ENCODE measurements around the gene RAB17.

GRCh38 chr2:237558961-237559641, 31.4 kb downstream of the RAB17 start:
- TF ChIP-seq POLR2A (IDR thresholded peaks at IDR 0.05) (no peak), CTCF (IDR thresholded peaks at IDR 0.05) (no peak)

All from adrenal gland (tissue), 5 donors.